ENCODE measurements around the gene NARF.

GRCh38 chr17:82440469-82440981 lies 18.0 kb upstream of the NARF start:
- no peak for TF ChIP-seq CTCF (IDR thresholded peaks at IDR 0.05; ENCODE audit: low read depth, low read length, poor library complexity, severe bottlenecking)
- TF ChIP-seq EZH2phosphoT487 (IDR thresholded peaks at IDR 0.05; ENCODE audit: borderline replicate concordance, low read length) = no peak

Measured in DOHH2 (cell line).